ENCODE data around the gene PALS1.

DNA sequence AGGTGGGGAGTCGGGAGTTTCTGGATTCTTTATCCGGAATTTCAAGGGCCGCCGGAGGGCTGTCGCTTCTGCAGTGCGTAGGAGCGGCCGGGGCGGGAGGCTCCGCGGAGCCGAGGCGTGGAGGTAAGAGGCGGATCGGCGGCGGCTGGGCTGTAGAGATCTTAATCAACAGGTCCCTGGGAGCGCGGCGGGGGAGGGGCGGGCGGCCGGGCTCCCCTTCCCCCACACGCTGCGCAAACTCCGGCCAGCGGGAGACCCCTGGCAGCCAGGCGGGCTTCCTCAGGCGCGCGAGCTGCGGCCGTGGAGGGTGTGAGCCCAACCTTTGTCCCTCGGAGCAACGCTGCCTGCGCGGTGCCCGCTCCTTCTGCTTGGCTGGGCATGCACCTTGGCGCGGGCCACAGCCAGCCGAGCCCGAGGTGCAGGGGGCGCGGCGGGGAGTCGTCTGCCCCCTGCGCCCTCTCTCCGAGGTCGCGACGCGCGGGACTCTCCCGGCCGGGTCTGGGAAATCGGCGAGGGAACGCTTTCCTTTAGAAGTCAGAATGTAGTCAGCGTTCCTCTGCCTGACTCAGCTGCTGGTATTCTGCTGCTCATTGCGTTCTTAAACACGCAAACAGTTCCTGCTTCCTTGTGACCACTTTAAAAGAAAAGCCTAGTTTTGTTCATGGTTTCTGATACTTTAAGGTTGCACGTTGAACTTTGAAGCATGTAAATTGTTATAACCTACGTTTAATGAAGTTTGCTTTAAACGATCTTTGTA, at the start of gene PALS1:
- peak in 1 of 2 donors; percentile 15 for TF ChIP-seq POLR2A (IDR thresholded peaks at IDR 0.05)
- TF ChIP-seq, protein P1, sequence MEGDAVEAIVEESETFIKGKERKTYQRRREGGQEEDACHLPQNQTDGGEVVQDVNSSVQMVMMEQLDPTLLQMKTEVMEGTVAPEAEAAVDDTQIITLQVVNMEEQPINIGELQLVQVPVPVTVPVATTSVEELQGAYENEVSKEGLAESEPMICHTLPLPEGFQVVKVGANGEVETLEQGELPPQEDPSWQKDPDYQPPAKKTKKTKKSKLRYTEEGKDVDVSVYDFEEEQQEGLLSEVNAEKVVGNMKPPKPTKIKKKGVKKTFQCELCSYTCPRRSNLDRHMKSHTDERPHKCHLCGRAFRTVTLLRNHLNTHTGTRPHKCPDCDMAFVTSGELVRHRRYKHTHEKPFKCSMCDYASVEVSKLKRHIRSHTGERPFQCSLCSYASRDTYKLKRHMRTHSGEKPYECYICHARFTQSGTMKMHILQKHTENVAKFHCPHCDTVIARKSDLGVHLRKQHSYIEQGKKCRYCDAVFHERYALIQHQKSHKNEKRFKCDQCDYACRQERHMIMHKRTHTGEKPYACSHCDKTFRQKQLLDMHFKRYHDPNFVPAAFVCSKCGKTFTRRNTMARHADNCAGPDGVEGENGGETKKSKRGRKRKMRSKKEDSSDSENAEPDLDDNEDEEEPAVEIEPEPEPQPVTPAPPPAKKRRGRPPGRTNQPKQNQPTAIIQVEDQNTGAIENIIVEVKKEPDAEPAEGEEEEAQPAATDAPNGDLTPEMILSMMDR (IDR thresholded peaks at IDR 0.05) = no peak

Measured in suprapubic skin (tissue), 3 donors.